ENCODE results near the gene SMIM14.
"Not testable (repeated sequence)": the region's sequence is repeated elsewhere in the genome, so short reads cannot be mapped to it uniquely, and the experiment has no call there.

SMIM14 gene

DNA sequence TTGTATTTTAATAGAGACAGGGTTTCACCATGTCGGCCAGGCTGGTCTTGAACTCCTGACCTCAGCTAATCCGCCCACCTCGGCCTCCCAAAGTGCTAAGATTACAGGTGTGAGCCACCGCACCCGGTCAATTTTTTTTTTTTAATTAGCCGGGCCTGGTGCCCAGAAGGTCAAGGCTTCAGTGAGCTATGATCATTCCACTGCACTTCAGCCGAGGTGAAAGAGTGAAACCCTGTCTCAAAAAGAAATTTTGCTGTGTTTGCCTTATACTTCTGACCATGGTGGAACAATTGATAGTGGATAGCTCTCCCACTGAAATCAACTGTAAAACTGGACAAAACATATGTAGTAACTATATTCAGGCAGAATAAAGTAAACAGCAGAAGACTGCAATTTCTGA is 24.0 kb upstream of the SMIM14 start:
- Histone ChIP-seq H3K9me3 (ENCODE audit: control insufficient read depth, low read length) (no peaks in the 10 kb centered on the region), H3K4me1 (ENCODE audit: control insufficient read depth, insufficient read depth, low read length, poor library complexity, severe bottlenecking) (no peaks in the 10 kb centered on the region), H3K27me3 (replicated peaks; ENCODE audit: control insufficient read depth, insufficient read depth, low read length, poor library complexity, severe bottlenecking) (no peaks in the 10 kb centered on the region), H3K4me3 (ENCODE audit: insufficient read depth, low read depth, low read length, poor library complexity, severe bottlenecking) (no peak overlapping the region), H3K27ac (ENCODE audit: insufficient read depth, low read length, poor library complexity, severe bottlenecking) (no peak overlapping the region), H3K36me3 (ENCODE audit: control insufficient read depth, insufficient read depth, low read length) (no peaks in the 10 kb centered on the region)
- no peak for DNase-seq

DNA sequence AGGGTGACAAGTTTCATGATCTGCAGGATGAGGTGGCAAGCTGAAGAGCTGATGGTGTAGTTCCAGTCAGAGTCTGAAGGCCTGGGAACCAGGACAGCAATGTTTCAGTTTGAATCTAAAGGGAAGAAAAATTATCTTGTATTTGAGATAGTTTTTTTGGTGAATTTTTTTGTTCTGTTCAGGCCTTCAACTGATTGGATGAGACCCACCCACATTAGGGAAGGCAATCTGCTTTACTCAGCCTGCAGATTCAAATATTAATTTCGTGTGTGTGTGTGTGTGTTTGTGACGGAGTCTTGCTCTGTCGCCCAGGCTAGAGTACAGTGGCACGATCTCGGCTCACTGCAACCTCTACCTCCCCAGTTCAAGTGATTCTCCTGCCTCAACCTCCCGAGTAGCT is 22.1 kb upstream of the SMIM14 start:
- H3K4me1 ChIP-seq (ENCODE audit: control insufficient read depth, insufficient read depth, low read length, poor library complexity, severe bottlenecking) = no peaks in the 10 kb centered on the region
- DNase-seq = no peak
- H3K27ac ChIP-seq (ENCODE audit: insufficient read depth, low read length, poor library complexity, severe bottlenecking) = no peak overlapping the region
- H3K36me3 ChIP-seq (ENCODE audit: control insufficient read depth, insufficient read depth, low read length) = no peaks in the 10 kb centered on the region
- no peaks in the 10 kb centered on the region for H3K9me3 ChIP-seq (ENCODE audit: control insufficient read depth, low read length)
- no peaks in the 10 kb centered on the region for H3K27me3 ChIP-seq (replicated peaks; ENCODE audit: control insufficient read depth, insufficient read depth, low read length, poor library complexity, severe bottlenecking)
- no peak overlapping the region for H3K4me3 ChIP-seq (ENCODE audit: insufficient read depth, low read depth, low read length, poor library complexity, severe bottlenecking)

DNA sequence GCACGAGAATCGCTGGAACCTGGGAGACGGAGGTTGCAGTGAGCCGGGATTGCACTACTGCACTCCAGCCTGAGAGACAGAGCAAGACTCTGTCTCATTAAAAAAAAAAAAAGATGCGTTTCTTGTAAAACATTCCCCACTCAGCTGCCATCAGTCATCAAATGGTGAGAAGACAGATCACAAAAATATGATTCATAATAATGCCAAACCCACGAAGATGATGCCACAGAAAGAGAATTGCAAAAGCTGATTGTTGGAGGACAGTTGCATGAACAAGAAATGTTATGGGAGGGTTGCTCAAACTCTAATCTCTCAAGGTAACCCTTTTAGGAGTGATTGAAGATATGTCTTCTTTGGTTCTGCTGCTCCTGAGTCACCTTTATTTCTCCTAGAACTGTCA is 21.4 kb upstream of the SMIM14 start:
- no peaks in the 10 kb centered on the region for H3K4me1 ChIP-seq (ENCODE audit: control insufficient read depth, insufficient read depth, low read length, poor library complexity, severe bottlenecking)
- H3K9me3 ChIP-seq (ENCODE audit: control insufficient read depth, low read length) = no peaks in the 10 kb centered on the region
- H3K27me3 ChIP-seq (replicated peaks; ENCODE audit: control insufficient read depth, insufficient read depth, low read length, poor library complexity, severe bottlenecking) = no peaks in the 10 kb centered on the region
- no peaks in the 10 kb centered on the region for H3K36me3 ChIP-seq (ENCODE audit: control insufficient read depth, insufficient read depth, low read length)
- H3K4me3 ChIP-seq (ENCODE audit: insufficient read depth, low read depth, low read length, poor library complexity, severe bottlenecking) = no peak overlapping the region
- H3K27ac ChIP-seq (ENCODE audit: insufficient read depth, low read length, poor library complexity, severe bottlenecking) = no peak overlapping the region
- DNase-seq = no peak

DNA sequence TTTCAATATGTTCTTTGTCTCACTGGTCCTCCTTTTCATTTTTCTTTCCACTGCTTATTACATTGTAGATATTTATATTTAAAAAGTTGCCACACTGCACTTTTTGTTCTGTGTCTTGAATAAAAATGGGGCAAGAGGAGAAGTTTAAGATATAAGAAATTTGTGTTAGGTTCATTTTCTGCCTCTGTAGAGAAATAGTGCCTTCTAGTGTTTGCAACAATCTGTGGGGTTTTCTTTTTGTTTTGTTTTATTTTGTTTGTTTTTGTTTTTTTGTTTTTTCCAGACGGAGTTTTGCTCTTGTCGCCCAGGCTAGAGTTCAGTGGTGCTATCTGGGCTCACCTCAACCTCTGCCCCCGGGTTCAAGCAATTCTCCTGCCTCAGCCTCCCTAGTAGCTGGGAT is 20.1 kb upstream of the SMIM14 start:
- Histone ChIP-seq H3K9me3 (ENCODE audit: control insufficient read depth, low read length) (no peaks in the 10 kb centered on the region), H3K27me3 (replicated peaks; ENCODE audit: control insufficient read depth, insufficient read depth, low read length, poor library complexity, severe bottlenecking) (no peaks in the 10 kb centered on the region), H3K36me3 (ENCODE audit: control insufficient read depth, insufficient read depth, low read length) (no peaks in the 10 kb centered on the region), H3K4me3 (ENCODE audit: insufficient read depth, low read depth, low read length, poor library complexity, severe bottlenecking) (no peak overlapping the region), H3K27ac (ENCODE audit: insufficient read depth, low read length, poor library complexity, severe bottlenecking) (no peak overlapping the region), H3K4me1 (ENCODE audit: control insufficient read depth, insufficient read depth, low read length, poor library complexity, severe bottlenecking) (no peaks in the 10 kb centered on the region)
- DNase-seq = no peak

DNA sequence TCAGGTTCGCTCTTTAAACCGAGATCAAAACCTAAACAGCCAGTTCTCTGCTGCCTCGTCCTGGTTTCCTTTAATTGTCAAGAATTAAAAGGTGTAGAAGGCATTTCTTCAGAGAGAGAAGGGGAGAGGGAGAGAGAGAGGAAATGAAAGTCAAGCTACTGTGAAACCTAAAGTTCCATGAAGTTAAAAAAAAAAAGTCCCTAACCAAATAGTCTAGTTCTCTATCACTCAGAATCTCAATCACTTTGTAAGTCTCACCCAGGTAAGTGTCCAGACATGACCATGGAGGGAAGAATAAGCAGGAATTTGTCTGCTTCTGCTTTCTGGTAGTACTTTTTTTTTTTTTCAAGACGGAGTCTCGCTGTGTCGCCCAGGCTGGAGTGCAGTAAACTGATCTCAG is 18.8 kb upstream of the SMIM14 start:
- Histone ChIP-seq H3K4me3 (ENCODE audit: insufficient read depth, low read depth, low read length, poor library complexity, severe bottlenecking) (no peak overlapping the region), H3K27me3 (replicated peaks; ENCODE audit: control insufficient read depth, insufficient read depth, low read length, poor library complexity, severe bottlenecking) (no peaks in the 10 kb centered on the region), H3K36me3 (ENCODE audit: control insufficient read depth, insufficient read depth, low read length) (no peaks in the 10 kb centered on the region), H3K4me1 (ENCODE audit: control insufficient read depth, insufficient read depth, low read length, poor library complexity, severe bottlenecking) (no peaks in the 10 kb centered on the region), H3K27ac (ENCODE audit: insufficient read depth, low read length, poor library complexity, severe bottlenecking) (no peak overlapping the region), H3K9me3 (ENCODE audit: control insufficient read depth, low read length) (no peaks in the 10 kb centered on the region)
- no peak for DNase-seq

DNA sequence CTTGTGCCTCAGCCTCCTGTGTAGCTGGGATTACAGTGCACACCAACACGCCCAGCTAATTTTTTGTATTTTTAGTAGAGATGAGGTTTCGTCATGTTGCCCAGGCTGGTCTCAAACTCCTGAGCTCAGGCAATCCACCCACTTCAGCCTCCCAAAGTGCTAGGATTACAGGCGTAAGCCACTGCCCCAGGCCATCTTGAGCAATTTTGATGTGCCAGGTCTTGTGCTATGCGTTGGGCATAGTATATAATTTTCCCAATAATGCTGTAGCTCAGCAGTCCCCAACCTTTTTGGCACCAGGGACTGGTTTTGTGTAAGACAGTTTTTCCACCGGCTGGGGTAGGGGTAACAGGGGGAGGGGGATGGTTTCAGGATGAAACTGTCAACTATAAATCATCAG is 18.0 kb upstream of the SMIM14 start:
- H3K9me3 ChIP-seq (ENCODE audit: control insufficient read depth, low read length); H3K4me1 ChIP-seq (ENCODE audit: control insufficient read depth, insufficient read depth, low read length, poor library complexity, severe bottlenecking); DNase-seq; H3K27ac ChIP-seq (ENCODE audit: insufficient read depth, low read length, poor library complexity, severe bottlenecking); H3K27me3 ChIP-seq (replicated peaks; ENCODE audit: control insufficient read depth, insufficient read depth, low read length, poor library complexity, severe bottlenecking); H3K36me3 ChIP-seq (ENCODE audit: control insufficient read depth, insufficient read depth, low read length); H3K4me3 ChIP-seq (ENCODE audit: insufficient read depth, low read depth, low read length, poor library complexity, severe bottlenecking): not testable (repeated sequence)

DNA sequence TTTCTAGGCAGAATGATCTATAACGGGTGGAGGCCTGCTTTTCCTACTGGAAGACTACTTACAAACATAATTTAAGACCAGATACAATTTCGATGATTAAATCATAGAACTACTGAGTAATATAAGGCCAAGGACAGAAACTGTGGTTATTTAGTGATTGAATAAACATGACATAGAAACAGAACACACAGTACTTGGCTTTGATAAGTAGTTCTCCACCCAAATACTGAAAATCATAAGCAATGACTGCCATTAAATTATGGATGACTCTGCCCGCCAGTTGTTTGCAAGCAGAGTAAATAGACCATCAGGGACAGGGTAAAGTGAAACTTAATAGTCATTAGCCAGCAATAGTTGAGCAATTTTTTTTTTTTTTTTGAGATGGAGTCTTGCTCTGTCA is 17.2 kb upstream of the SMIM14 start:
- Histone ChIP-seq H3K27me3 (replicated peaks; ENCODE audit: control insufficient read depth, insufficient read depth, low read length, poor library complexity, severe bottlenecking) (no peaks in the 10 kb centered on the region), H3K4me1 (ENCODE audit: control insufficient read depth, insufficient read depth, low read length, poor library complexity, severe bottlenecking) (no peaks in the 10 kb centered on the region), H3K36me3 (ENCODE audit: control insufficient read depth, insufficient read depth, low read length) (no peaks in the 10 kb centered on the region), H3K27ac (ENCODE audit: insufficient read depth, low read length, poor library complexity, severe bottlenecking) (no peak overlapping the region), H3K9me3 (ENCODE audit: control insufficient read depth, low read length) (no peaks in the 10 kb centered on the region), H3K4me3 (ENCODE audit: insufficient read depth, low read depth, low read length, poor library complexity, severe bottlenecking) (no peak overlapping the region)
- no peak for DNase-seq

DNA sequence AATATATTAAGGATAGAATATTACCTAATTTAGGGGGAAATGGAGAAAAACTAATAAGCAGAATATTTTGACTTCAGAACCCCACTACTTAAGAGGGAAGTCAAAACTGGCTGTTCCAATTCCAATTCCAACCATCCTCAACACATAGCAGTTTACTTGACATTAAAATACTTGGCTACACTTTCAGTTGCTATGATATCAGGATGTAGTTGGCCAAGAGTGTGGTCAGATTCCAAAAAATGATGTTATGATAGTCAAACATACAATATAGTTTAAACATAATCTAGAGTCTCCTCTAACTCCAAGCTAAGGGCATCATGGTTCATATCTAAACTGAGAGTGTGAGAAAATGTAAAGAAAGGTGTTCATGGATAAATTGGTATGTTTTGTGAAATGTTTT is 16.5 kb upstream of the SMIM14 start:
- Histone ChIP-seq H3K27me3 (replicated peaks; ENCODE audit: control insufficient read depth, insufficient read depth, low read length, poor library complexity, severe bottlenecking) (no peaks in the 10 kb centered on the region), H3K4me3 (ENCODE audit: insufficient read depth, low read depth, low read length, poor library complexity, severe bottlenecking) (no peak overlapping the region), H3K36me3 (ENCODE audit: control insufficient read depth, insufficient read depth, low read length) (no peaks in the 10 kb centered on the region), H3K27ac (ENCODE audit: insufficient read depth, low read length, poor library complexity, severe bottlenecking) (no peak overlapping the region), H3K9me3 (ENCODE audit: control insufficient read depth, low read length) (no peaks in the 10 kb centered on the region), H3K4me1 (ENCODE audit: control insufficient read depth, insufficient read depth, low read length, poor library complexity, severe bottlenecking) (no peaks in the 10 kb centered on the region)
- no peak for DNase-seq

DNA sequence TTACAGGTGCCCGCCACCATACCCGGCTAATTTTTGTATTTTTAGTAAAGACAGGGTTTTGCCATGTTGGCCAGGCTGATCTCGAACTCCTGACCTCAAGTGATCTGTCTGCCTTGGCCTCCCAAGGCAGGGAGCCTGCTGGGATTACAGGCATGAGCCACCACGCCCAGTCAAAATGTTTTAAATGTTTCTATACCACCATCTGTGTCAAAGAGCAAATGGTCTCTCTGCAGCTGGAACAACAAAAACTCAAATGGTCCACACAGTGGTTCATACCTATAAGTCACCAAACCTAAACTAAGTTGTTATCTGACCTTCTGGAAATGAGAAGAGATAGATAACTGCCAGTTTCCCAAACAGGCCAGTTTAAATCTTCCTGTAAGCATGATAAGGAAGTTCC is 12.9 kb upstream of the SMIM14 start:
- H3K4me1 ChIP-seq (ENCODE audit: control insufficient read depth, insufficient read depth, low read length, poor library complexity, severe bottlenecking); H3K4me3 ChIP-seq (ENCODE audit: insufficient read depth, low read depth, low read length, poor library complexity, severe bottlenecking); H3K36me3 ChIP-seq (ENCODE audit: control insufficient read depth, insufficient read depth, low read length); H3K27me3 ChIP-seq (replicated peaks; ENCODE audit: control insufficient read depth, insufficient read depth, low read length, poor library complexity, severe bottlenecking); H3K9me3 ChIP-seq (ENCODE audit: control insufficient read depth, low read length); DNase-seq; H3K27ac ChIP-seq (ENCODE audit: insufficient read depth, low read length, poor library complexity, severe bottlenecking): not testable (repeated sequence)

DNA sequence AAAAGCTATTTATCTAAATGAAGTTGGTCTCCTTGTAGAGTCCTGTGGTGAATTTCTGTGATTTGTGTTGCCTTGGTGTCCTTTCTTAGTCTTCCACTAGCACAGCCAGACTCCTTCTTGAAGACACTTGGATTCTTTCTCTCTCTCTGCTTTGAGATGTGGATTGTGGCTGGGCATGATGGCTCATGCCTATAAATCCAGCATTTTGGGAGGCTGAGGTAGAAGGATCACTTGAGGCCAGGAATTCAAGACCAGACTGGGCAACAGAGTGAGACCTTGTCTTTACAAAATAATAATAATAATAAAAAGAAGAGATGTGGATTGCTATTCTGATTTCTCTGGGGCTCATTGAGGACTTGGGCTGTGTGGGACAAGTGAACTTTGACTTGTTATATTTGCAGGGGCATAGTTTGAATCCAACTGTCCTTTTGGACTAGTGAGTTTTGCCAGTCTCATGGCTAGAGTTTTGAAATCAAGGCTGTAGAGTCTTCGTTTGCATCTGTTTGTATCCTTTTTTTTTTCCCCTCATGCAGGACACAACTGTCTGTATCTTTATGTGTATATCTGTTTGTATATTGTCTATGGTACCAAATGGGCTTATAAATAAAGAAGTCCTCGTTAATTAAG is 11.1 kb upstream of the SMIM14 start:
- DNase-seq = no peak
- Histone ChIP-seq H3K4me3 (ENCODE audit: insufficient read depth, low read depth, low read length, poor library complexity, severe bottlenecking) (no peak overlapping the region), H3K9me3 (ENCODE audit: control insufficient read depth, low read length) (no peaks in the 10 kb centered on the region), H3K4me1 (ENCODE audit: control insufficient read depth, insufficient read depth, low read length, poor library complexity, severe bottlenecking) (no peaks in the 10 kb centered on the region), H3K27ac (ENCODE audit: insufficient read depth, low read length, poor library complexity, severe bottlenecking) (no peak overlapping the region), H3K36me3 (ENCODE audit: control insufficient read depth, insufficient read depth, low read length) (no peaks in the 10 kb centered on the region), H3K27me3 (replicated peaks; ENCODE audit: control insufficient read depth, insufficient read depth, low read length, poor library complexity, severe bottlenecking) (no peaks in the 10 kb centered on the region)

All from effector memory CD4-positive, alpha-beta T cell (primary cell).